PFSK-1 (cell line): ENCODE results near the gene MYEOV.

Experiments
- FOXP2 ChIP-seq: optimal IDR thresholded peaks from 2 replicates; pipeline ENCODE3; 2011; ENCODE audit warnings: borderline replicate concordance, control low read depth, inconsistent platforms; ENCODE audit not compliant: insufficient read depth; ENCODE audit errors: extremely low read length, extremely low read depth
- POLR2AphosphoS5 ChIP-seq: IDR thresholded peaks from 2 replicates; pipeline ENCODE4 v1.6.1; 2012; ENCODE audit warnings: low read depth, mild to moderate bottlenecking, control low read depth, low read length, moderate library complexity
- SIN3A ChIP-seq: IDR thresholded peaks from 2 replicates; pipeline ENCODE4 v1.6.1; 2012; ENCODE audit warnings: mild to moderate bottlenecking, low read length, moderate library complexity, borderline replicate concordance; ENCODE audit not compliant: insufficient read depth
- TAF1 ChIP-seq: IDR thresholded peaks from 2 replicates; pipeline ENCODE4 v1.6.1; 2012; ENCODE audit warnings: low read length, control low read depth, borderline replicate concordance; ENCODE audit not compliant: insufficient read depth
- TF ChIP-seq, protein P1 (sequence below), 2 experiments: IDR thresholded peaks; 2 replicates each; pipeline versions ENCODE4 v1.6.1 to v1.8.0; 2011 to 2012; ENCODE audit warnings: low read depth in 2 of 2, low read length in 2 of 2, control low read depth in 1 of 2, inconsistent platforms in 1 of 2, mild to moderate bottlenecking in 1 of 2, moderate library complexity in 1 of 2; ENCODE audit not compliant: insufficient read depth in 1 of 2

MYEOV gene

DNA sequence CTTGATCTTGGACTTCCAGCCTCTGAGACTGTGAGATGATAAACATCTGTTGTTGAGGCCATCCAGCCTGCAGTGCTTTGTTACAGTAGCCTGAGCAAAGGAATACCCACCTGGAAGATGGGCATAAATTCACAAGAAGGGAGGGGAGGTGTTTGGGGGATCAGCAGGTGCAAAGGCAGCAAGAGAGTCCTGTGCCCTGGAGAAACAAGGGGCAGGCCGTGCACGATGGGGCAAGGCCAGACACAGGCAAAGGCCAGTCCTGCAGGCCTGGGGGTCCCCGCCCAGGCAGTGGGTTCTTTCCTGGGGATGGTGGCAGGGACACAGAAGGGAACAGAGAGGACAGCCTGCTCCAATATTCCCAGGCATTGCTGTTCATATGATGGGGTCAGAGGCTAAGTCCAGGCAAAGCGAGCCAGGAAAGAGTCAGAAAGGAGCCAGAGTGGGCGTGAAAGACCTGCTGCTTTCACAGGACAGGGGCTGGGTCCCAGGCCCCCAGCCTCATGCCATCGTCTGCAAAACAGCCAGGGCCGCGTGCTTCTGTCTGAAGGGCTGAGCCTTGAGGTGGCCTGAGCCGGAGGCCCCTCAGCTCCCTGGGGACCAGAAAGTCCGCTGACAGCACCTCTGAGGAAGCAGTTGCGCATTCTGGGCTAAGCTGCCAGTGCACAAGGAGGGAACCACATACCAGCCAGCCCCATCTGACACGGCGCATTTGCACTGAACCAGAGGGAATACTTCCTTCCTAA, 48.8 kb downstream of the MYEOV start:
- TF ChIP-seq, protein P1, sequence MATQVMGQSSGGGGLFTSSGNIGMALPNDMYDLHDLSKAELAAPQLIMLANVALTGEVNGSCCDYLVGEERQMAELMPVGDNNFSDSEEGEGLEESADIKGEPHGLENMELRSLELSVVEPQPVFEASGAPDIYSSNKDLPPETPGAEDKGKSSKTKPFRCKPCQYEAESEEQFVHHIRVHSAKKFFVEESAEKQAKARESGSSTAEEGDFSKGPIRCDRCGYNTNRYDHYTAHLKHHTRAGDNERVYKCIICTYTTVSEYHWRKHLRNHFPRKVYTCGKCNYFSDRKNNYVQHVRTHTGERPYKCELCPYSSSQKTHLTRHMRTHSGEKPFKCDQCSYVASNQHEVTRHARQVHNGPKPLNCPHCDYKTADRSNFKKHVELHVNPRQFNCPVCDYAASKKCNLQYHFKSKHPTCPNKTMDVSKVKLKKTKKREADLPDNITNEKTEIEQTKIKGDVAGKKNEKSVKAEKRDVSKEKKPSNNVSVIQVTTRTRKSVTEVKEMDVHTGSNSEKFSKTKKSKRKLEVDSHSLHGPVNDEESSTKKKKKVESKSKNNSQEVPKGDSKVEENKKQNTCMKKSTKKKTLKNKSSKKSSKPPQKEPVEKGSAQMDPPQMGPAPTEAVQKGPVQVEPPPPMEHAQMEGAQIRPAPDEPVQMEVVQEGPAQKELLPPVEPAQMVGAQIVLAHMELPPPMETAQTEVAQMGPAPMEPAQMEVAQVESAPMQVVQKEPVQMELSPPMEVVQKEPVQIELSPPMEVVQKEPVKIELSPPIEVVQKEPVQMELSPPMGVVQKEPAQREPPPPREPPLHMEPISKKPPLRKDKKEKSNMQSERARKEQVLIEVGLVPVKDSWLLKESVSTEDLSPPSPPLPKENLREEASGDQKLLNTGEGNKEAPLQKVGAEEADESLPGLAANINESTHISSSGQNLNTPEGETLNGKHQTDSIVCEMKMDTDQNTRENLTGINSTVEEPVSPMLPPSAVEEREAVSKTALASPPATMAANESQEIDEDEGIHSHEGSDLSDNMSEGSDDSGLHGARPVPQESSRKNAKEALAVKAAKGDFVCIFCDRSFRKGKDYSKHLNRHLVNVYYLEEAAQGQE (IDR thresholded peaks at IDR 0.05; ENCODE audit: insufficient read depth in 1 of 2, low read depth in 2 of 2, low read length in 2 of 2), result no peak
- no peak for TF ChIP-seq POLR2AphosphoS5
- TF ChIP-seq TAF1, result no peak
- TF ChIP-seq SIN3A, result no peak
- TF ChIP-seq FOXP2, result no peak

- TF ChIP-seq POLR2AphosphoS5 (no peak), SIN3A (no peak), TAF1 (no peak), FOXP2 (no peak)
- TF ChIP-seq, protein P1 (IDR thresholded peaks at IDR 0.05; ENCODE audit: insufficient read depth in 1 of 2, low read depth in 2 of 2, low read length in 2 of 2), result no peak
Observed at GRCh38 chr11:69343401-69344321, 49.7 kb downstream of the MYEOV start.

GRCh38 chr11:69344570-69345145, 50.7 kb downstream of the MYEOV start:
- TF ChIP-seq TAF1, result no peak
- no peak for TF ChIP-seq POLR2AphosphoS5
- no peak for TF ChIP-seq FOXP2
- no peak for TF ChIP-seq SIN3A
- TF ChIP-seq, protein P1 (IDR thresholded peaks at IDR 0.05; ENCODE audit: insufficient read depth in 1 of 2, low read depth in 2 of 2, low read length in 2 of 2), result no peak
